NCI-H774 (cell line): ENCODE data around the gene CGN.
A peak's percentile ranks its signal among the peaks of the same experiment; 100 is the strongest.

Experiments
- DNase-seq: peaks from one replicate; lab custom pipeline; 2025; lab: John Stamatoyannopoulos, UW

CGN gene, protein sequence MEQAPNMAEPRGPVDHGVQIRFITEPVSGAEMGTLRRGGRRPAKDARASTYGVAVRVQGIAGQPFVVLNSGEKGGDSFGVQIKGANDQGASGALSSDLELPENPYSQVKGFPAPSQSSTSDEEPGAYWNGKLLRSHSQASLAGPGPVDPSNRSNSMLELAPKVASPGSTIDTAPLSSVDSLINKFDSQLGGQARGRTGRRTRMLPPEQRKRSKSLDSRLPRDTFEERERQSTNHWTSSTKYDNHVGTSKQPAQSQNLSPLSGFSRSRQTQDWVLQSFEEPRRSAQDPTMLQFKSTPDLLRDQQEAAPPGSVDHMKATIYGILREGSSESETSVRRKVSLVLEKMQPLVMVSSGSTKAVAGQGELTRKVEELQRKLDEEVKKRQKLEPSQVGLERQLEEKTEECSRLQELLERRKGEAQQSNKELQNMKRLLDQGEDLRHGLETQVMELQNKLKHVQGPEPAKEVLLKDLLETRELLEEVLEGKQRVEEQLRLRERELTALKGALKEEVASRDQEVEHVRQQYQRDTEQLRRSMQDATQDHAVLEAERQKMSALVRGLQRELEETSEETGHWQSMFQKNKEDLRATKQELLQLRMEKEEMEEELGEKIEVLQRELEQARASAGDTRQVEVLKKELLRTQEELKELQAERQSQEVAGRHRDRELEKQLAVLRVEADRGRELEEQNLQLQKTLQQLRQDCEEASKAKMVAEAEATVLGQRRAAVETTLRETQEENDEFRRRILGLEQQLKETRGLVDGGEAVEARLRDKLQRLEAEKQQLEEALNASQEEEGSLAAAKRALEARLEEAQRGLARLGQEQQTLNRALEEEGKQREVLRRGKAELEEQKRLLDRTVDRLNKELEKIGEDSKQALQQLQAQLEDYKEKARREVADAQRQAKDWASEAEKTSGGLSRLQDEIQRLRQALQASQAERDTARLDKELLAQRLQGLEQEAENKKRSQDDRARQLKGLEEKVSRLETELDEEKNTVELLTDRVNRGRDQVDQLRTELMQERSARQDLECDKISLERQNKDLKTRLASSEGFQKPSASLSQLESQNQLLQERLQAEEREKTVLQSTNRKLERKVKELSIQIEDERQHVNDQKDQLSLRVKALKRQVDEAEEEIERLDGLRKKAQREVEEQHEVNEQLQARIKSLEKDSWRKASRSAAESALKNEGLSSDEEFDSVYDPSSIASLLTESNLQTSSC

DNA sequence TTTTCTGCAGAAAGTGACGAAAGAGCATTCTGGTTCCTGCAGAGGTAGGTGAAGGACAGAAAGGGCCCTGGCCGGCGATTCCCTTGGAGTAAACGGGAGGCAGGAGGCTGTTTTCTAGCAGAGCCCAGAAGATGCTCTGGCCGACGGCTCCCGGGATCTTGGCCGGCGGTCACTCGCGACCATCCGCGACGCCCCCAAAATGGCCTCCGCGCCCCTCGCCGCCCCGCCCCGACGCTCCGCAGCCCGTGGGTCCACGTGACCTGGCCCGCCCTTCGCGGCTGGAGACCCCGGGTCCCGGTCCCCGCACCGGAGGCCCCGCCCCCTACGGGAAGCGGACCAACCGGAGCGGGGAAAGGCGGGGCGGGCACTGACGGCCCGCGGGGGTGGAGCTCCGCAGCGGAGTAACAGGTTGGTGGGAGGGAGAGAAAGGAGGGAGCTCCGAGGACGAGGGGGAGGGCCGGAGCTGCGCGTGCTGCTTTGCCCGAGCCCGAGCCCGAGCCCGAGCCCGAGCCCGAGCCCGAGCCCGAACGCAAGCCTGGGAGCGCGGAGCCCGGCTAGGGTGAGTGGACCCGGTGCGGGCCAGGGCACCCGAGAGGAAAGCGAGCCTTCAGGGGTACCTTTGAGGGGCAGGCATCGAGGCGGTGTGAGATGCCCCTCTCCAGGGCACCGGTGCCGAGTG is at the start of gene CGN:
TSS of gene CGN (plus strand) at position 431 of the 679 bp plus-strand sequence. CDS start 7,133 bp downstream, outside the sequence.
- peak; percentile 92 for DNase-seq

DNA sequence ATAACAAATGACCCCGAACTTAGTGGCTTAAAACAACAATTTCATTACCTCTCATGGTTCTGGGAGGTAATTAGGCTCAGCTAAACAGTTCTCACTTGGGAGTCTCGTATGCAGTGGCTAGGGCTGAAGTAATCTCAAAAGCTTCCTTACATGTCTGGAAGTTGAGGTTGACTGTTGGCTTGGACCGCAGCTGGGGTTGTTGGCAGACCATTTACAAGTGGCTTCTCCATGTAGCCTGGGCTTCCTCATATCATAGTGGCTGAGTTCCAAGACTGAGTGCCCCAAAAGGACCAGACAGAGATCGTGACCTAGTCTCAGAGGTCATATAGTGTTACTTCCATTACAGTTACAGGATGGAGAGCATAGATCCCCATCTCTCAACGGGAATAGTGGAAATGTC is 49.5 kb upstream of the CGN start:
- DNase-seq: no peak

DNA sequence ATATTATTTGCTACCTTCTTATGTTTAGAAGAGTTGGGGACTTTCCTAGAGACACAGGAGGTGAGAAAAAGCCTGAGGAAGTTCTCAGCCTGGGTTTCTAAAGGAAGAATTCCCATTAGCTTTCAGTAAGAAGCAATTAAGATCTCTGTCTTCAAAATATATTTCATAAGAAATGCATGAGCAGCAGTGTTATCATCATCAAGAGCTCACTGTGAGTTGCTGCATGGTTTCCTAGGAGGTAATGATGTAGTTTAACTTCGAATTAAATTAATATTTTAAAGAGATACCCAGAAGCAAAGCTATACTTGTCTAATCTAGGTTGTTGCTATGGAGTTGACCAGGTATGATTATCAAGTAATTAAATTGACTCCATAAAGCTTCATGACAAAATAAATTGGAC is 46.2 kb upstream of the CGN start:
- DNase-seq: no peak

DNA sequence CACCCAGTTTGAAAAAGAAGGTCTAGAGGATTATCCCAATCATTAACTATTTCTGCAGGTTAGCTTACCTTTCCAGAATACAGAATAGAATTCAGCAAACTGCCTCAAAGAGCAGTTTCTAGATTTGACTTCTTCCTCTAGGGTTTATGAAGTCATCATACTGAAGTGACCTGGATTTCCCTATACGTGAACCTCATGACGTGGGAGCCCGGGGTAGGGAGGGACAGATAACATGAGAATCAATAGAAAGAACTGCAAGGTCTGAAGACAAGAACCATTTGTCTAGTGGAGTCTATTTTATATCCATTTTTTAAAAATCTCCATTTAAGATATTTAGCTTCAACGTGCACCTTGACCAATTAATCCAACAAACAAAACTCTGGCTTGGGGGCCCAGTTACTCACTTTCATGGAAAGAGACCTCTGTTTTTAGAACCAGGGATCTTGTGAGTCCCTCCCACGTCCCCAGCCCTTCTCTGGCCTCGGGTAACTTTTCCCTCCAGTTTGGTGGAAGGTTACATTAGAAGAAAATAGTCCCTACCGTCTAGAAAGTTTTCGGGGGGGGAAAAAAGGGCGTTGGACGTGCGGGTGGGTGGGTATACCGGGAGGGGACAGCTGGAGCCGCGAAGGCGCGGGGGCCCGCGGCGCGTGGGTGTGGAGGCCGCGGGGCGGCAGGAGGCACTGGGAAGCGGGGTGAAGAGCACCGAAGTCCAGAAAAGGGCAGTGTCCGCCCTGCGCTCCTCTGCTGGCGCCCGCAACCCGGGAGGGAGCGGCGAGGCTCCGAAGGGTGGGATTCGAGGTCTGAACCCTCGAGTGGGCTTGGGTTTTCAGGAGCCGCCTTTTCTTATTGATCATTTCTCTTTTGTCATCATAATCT is 38.1 kb upstream of the CGN start:
- peak; percentile 4 for DNase-seq

DNA sequence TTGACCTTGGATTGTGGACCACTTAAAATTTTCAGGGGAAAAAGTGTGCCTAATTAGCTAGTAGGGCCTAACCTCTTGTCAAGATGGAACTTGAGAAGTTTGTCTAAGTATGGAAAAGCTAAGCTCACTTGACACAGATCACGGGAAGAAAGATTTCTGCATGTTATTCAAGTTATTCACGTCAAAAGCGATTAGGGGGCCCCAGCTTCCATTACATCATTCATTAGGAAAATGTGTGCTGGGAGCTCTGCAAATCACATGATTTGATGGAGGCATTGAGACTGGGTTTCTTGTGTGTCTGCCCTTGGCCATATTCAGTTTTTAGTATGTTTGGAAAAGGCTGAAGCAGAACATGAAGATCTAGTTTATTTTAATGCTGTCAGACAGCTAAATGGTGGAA is 36.4 kb upstream of the CGN start:
- DNase-seq: no peak

DNA sequence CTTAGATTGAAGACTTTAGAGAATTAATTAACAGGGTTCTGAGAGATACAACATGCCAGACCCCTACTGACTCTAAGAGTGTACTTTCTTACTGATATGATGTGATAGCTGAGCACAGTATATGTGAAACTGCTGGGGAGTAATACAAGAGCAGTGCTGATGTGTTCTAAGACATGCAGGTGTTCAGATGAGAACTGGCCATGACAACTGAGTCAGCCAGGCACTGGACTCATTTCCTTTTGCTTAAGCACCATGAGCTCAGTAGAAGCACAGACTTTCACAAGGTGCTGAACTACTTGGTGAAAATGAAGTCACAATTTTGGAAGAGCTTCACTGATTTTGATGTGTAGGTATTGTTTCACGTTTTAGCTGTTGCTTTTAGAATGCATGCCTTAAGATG is 36.0 kb upstream of the CGN start:
- no peak for DNase-seq

DNA sequence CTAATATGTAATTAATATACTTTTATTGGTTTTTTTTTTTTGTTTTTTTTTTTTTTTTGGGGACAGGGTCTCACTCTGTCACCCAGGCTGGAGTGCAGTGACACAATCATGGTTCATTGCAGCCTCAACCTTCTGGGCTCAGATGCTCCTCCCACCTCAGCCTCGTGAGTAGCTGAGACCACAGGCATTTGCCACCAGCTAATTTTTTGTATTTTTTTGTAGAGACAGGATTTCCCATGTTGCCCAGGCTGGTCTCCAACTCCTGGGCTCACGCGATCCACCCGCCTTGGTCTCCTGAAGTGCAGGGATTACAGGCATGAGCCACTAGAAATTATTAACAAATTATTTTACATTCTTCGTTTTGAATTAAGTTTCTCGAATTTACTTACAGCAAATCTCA is 35.1 kb upstream of the CGN start:
- DNase-seq: no peak

DNA sequence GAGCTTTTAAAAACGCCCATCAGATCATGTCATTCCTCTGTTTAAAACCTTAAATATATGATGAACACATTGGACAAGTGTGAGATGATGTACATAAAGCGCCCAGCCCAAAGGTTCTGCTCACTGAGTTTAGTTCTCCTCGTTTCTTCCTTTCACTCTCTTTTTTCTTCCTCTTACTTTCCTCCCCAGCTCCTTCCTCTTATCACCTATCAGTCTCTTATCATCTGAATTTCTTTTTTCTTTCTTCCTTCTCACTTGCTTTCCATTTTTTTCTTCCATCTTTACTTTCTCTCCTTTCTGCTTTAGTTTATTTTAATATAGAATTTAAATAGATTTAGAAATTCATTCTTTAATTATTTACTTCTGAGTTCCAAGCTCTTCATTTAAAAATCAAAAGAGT is 34.1 kb upstream of the CGN start:
- DNase-seq: no peak

DNA sequence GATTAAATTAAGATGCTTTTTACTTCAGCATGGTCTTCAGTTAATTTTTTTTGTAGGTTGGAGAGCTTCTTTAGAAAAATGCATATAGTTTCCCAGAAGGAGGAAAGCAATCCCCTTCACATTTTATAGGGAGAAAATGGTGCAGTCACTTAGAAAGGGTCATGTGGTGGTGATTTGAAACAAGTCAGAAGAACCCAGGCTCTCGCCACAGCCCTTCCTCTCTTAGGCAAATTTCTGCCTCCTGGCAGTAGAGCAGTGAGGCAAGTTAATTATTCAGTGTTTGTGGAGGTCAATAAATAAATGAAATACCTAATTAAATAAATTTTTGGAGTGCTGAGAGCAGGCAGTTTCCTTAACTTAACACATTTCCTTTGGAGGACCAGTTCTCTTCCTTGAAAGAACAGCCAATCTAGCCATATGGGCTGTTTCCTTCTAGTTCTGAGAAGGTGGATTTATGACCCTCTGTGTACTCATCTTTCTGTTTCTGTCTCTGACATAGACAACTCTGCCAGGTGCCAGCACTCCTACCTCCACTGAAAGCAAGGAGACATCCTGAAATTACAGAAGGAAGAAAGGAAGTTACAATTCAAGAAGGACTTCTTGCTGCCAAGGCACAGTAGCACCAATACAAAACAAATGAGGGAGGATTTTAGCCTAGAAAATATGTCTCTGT is 32.9 kb upstream of the CGN start:
- no peak for DNase-seq

DNA sequence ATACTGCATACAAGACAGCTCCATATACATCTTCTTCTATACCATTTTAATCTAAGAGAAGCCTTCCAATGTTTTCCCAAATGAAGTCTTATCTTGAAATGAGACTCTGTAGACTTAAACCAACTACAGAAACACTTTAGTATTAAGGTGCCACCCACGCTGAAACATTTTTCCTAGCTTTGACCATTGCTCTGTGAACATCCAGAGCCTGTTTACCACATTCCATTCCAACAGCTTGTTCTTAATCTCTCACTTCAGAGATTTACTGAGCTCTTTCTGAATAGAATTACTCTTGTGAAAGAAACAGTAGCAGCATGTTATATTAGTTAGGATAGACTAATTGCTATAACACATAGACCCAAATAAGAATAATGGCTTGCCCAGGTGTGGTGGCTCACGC is 32.3 kb upstream of the CGN start:
- no peak for DNase-seq

DNA sequence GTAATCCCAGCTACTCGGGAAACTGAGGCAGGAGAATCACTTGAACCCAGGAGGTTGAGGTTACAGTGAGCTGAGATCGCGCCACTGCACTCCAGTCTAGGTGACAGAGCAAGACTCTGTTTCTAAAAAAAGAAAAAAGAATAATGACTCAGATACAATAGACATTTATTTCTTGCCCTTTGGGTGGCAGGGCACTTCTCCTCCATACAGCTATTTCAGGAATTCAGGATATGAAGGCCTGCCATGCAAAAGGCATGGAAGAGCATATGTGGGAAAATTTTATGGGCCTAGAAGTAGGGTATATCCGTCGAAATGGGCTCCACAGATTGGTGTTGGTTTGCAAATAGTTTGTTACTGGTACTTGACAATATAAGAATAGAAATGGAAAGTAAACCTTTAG is 31.7 kb upstream of the CGN start:
- DNase-seq: no peak

DNA sequence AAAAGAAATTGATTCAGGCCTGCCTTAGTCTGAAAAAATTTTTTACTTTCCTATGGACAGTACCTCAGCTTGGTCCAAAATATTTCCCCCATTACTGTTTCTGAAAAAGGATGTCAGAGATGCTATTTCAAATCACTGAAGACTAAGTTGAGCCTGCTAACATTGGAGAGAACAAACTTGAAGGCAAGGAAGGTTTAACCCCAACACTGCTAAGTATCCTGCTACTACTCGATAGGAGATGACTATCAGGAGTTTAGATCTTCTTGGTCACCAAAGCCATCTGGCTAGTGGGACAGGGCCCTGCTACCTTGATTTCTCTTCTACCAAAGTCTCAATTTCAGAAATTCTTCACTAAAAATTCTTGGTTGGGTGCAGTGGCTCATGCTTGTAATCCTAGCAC is 29.2 kb upstream of the CGN start:
- DNase-seq: no peak

DNA sequence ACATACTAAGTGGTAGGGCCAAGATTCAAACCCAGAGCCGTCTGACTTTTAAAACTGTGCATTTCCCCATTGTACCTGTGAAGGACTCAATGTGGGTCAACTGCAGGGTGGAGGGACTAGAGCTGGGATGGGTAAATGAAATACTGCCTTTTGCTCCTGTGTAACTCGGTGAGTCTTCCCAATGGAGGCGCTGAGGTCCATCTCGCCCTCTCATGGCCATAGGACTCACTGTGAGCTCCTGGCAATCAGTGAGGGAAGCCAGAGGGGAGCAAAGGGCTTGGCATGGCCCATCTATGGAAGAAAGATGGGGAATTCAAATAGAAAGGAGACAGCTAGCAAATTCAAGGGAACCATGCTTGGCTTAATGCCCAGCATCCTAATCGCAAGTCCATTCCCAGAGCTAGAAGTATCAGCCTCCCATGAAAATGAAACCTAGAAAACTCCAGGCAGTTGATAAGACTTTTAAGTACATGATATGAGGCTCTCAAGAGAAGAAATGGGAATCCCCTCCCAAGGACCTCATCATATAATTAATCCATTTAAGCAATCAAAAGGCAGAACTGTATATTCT is 25.4 kb upstream of the CGN start:
- no peak for DNase-seq

DNA sequence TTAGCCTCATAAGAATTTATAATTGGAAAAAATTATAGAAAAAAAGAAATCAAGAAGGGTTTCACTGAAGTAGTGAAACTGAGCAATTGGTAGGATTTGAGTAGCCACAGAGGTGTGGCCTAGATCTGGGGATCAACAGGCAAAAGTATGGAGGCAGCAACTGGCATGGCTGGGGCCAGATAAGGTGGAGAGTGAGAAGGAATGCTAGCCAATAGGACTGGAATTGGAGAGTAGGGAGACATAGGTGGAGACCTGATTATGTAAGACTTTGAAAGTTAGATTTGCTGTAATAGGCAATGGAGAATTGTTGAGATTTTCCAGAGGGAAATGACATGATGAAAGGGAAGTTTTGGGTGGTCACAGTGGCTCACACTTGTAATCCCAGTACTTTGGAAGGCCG is 24.6 kb upstream of the CGN start:
- DNase-seq: no peak

DNA sequence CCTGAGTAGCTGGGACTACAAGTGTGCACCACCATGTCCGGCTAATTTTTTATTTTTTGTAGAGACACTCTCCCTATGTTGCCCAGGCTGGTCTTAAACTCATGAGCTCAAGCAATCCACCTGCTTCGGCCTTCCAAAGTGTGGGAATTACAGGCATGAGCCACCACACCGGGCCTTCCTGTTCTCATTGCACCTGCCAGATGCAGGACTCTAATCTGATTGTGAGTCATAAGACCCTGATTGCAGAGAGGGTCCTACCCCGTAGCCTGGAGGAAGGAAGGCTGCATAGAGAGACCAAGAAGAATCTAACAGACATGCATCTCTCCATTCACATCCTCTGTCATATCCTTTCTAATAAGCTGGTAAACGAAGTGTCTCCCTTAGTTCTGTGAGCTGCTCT is 19.5 kb upstream of the CGN start:
- no peak for DNase-seq

DNA sequence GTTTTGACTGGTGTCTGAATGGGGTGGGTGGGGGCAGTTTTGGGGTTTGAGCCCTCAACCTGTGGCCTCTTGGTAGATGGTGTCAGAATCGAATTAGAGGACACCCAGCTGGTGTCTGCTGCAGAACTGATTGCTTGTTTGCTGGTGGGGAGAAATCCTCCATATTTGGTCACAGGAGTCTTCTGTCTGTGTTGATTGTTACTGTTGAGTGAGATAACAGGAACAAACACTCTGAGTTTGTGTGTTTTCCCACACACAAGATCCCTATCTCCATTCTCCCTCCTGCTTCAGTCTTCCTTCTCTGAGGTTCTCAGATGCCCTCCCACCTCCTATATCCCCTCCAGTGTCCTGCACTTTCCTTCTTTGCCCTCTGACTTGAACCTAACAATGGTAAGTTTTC is 19.1 kb upstream of the CGN start:
- DNase-seq: no peak

DNA sequence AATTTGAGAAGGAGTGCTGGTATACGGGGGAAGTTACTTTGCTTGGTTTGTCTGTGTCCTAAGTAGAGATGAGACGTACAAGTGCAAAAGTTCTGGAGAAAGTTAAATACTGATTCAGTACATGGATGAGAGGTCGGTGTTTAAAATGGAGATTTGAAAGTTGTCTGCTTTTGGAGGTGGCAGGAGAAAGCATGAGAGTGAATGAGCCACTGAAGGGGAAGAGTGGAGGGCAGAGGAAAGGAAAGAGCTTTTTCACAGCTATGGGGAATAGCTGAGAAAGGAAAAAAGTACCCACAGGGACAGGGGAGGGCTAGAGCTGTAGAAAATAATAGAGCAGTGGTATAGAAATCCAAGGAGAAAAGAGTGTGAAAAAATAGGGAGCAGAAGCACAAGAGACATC is 18.1 kb upstream of the CGN start:
- no peak for DNase-seq

DNA sequence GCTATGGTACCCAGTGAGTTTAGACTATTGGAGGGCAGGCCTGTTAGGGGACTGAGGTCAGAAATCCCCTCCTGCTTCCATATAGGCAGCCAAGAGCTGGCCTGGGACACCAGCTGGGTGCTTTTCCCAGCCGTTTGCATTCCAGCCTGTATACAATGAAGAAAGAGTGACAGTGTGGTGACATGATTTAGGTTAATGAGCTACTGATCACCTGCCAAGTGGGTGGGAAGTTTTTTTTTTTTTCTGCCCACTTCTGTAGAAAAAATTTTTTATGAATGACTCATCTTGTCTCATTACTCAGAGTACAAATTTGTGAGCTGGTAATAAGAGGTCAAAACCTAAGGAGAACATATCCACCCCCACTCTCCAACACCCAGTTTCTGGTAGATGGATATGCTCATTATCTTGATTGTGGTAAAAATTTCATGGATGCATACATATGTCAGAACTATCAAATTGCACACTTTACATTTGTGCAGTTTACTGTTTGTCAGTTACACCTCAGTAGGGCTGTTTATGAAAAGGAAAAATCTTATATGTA is 16.4 kb upstream of the CGN start:
- no peak for DNase-seq

DNA sequence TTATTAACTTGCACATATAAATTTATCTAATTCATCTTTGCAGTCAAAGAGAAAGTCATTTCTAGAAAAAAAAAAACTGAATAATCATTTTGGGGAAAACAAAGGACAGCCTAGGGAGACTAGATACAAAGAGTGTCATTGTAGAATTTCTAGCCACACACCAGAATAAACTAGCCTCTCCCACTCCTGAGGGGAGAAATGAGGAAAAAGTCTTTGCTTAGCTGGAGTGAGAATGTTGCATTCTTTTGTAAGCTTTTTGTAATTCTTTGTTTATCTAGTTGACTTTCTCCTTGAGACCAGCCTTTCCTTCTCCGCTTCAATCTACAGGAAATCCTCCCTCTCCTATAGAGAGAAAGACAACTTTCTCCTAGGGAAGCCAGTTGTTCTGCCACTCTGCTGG is 15.9 kb upstream of the CGN start:
- no peak for DNase-seq

DNA sequence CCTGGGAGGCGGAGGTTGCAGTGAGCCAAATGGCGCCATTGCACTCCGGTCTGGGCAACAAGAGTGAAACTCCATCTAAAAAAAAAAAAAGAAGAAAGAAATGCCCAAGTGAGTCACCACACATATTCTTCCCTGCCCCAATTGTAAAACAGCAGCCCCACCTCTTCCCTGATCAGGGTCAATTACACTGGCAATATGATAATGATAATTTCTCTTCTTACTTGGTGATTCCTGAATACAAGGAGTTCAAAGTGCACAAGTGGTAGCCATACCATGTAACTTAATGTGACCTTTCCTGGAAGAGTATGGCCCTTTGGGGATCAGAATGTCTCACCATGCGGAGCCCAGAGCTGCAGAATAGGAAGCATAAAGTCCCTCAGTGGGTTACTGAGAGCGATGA is 11.8 kb upstream of the CGN start:
- no peak for DNase-seq
